Vagina (tissue), 2 donors: ENCODE data around the gene SLC17A9. TPM values are rescaled to one million over a fixed set of nuclear protein-coding genes. Genes with fewer than 3 reads are reported as not detected.

Experiments used
- DNase-seq, 2 donors: peaks; one replicate each; pipeline ENCODE4 v3.0.0-alpha.2; 2017; ENCODE audit errors: extremely low spot score in 2 of 2
- H3K27ac ChIP-seq: fragments of 200-600 bp; sonication (generic); one replicate; pipeline ENCODE4 v1.5.1; 2019
- H3K27me3 ChIP-seq: fragments of 200-600 bp; sonication (generic); one replicate; pipeline ENCODE4 v1.5.1; 2019
- H3K36me3 ChIP-seq, 2 donors: fragments of 200-600 bp; sonication (generic); one replicate each; pipeline ENCODE4 v1.5.1; 2017 to 2019
- H3K4me1 ChIP-seq: fragments of 200-600 bp; sonication (generic); one replicate; pipeline ENCODE4 v1.5.1; 2019
- H3K4me3 ChIP-seq, 2 donors: fragments of 200-600 bp; sonication (generic); 1 replicate in 1 of 2; 2 replicates in 1 of 2; pipeline ENCODE4 v1.5.1; 2016 to 2019
- H3K9me3 ChIP-seq: fragments of 200-600 bp; sonication (generic); one replicate; pipeline ENCODE4 v1.5.1; 2019
- POLR2A ChIP-seq, 2 donors: fragments of 450-650 bp; IDR thresholded peaks; one replicate each; pipeline ENCODE4 v1.6.1; 2017; ENCODE audit warnings: antibody characterized with exemption in 2 of 2, mild to moderate bottlenecking in 2 of 2, moderate library complexity in 2 of 2
- POLR2AphosphoS5 ChIP-seq, 2 donors: sonication (generic); formaldehyde crosslinking; IDR thresholded peaks; one replicate each; pipeline ENCODE4 v1.9.0; 2017; ENCODE audit warnings: antibody characterized with exemption in 2 of 2, mild to moderate bottlenecking in 2 of 2, low read depth in 1 of 2; ENCODE audit not compliant: insufficient read depth in 1 of 2
- intact Hi-C: fragments of 100-400 bp; cut with DNase I; formaldehyde crosslinking; loops from one replicate; pipeline ENCODE4 v1.15.1; 2023
- total RNA-seq: library from RNA; depleted of rRNA; stranded (reverse); fragments of >200 nt; gene quantifications from one replicate; pipeline ENCODE4 v1.2.3, GENCODE V29; 2016
- TF ChIP-seq, protein P1 (sequence below), 3 experiments: fragments of 450-650 bp in 2 of 3; fragments of 200-600 bp in 1 of 3; sonication (generic) in 1 of 3; IDR thresholded peaks; one replicate each; pipeline ENCODE4 v1.5.1; 2017 to 2019; ENCODE audit warnings: antibody characterized with exemption in 3 of 3, mild to moderate bottlenecking in 2 of 3, moderate library complexity in 2 of 3

The SLC17A9 gene
- total RNA-seq, 1 donor from 2014 or later = 2.5 TPM

DNA sequence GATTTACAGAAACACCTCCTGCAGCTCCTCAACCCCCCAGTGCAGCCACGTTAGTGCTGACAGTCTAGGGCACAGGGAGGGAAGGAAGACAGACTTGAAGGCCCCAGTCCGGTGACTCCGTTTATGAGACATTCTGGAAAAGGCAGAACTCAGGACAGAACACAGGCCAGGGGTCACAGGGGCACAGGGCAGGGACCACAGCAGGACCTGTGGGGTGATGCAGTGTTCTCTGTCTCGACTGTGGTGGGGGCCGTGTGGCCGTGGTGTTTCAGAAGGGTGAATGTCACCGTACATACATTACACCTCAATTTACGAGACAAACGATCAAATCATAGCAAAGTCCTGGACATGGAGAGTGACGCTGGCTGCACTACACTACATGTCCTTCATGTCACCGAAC is 43.0 kb downstream of the SLC17A9 start:
- no peak for TF ChIP-seq POLR2A (IDR thresholded peaks at IDR 0.05)
- TF ChIP-seq, protein P1, sequence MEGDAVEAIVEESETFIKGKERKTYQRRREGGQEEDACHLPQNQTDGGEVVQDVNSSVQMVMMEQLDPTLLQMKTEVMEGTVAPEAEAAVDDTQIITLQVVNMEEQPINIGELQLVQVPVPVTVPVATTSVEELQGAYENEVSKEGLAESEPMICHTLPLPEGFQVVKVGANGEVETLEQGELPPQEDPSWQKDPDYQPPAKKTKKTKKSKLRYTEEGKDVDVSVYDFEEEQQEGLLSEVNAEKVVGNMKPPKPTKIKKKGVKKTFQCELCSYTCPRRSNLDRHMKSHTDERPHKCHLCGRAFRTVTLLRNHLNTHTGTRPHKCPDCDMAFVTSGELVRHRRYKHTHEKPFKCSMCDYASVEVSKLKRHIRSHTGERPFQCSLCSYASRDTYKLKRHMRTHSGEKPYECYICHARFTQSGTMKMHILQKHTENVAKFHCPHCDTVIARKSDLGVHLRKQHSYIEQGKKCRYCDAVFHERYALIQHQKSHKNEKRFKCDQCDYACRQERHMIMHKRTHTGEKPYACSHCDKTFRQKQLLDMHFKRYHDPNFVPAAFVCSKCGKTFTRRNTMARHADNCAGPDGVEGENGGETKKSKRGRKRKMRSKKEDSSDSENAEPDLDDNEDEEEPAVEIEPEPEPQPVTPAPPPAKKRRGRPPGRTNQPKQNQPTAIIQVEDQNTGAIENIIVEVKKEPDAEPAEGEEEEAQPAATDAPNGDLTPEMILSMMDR (IDR thresholded peaks at IDR 0.05) = no peak
- TF ChIP-seq POLR2AphosphoS5 (IDR thresholded peaks at IDR 0.05; ENCODE audit: insufficient read depth in 1 of 2, low read depth in 1 of 2) = no peak
- Histone ChIP-seq H3K27me3 (no peaks in the 10 kb centered on the region), H3K4me1 (no peaks in the 10 kb centered on the region), H3K36me3 (no peaks in the 10 kb centered on the region), H3K27ac (no peak overlapping the region), H3K9me3 (no peaks in the 10 kb centered on the region), H3K4me3 (no peak overlapping the region)
- DNase-seq = no peak
- intact Hi-C loops = no loop called here

DNA sequence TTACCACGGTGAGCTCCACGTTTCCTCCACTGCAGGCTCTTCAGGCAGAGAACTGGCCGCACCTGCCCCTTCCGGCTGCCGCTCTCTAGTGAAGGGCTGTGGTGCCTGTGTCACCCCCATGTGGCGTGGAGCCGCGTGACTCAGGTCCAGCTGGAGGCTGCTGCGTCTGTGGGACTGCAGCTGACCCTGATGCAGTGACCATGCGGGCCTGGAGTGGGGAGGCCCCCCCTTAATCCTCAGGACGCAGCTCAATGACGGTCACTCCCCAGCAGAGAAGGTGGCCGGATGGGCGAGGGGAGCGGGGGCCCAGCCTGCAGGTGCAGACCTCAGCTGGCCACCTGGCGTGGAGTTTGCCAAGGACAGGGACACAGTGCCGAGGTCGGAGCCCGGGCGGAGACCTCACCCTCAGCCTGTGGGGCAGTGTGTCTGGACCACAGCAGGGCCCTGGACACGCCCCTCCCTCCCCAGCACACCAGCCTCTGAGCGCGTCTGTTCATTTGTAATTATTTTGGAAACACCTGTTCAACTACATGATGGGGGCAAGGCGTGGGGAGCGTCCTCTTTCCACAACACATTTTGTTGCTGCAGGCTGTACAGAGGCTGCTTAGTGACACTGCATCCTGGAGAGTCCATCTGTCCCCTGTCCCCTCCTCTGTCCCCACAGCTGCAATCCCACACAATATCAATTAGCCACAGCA is 43.5 kb downstream of the SLC17A9 start:
- intact Hi-C loops = no loop called here
- DNase-seq = no peak
- Histone ChIP-seq H3K36me3 (no peaks in the 10 kb centered on the region), H3K9me3 (no peaks in the 10 kb centered on the region), H3K4me3 (no peak overlapping the region), H3K27ac (no peak overlapping the region), H3K27me3 (no peaks in the 10 kb centered on the region), H3K4me1 (no peaks in the 10 kb centered on the region)
- TF ChIP-seq POLR2A (IDR thresholded peaks at IDR 0.05) (no peak), POLR2AphosphoS5 (IDR thresholded peaks at IDR 0.05; ENCODE audit: insufficient read depth in 1 of 2, low read depth in 1 of 2) (no peak)
- TF ChIP-seq, protein P1 (IDR thresholded peaks at IDR 0.05) = no peak

DNA sequence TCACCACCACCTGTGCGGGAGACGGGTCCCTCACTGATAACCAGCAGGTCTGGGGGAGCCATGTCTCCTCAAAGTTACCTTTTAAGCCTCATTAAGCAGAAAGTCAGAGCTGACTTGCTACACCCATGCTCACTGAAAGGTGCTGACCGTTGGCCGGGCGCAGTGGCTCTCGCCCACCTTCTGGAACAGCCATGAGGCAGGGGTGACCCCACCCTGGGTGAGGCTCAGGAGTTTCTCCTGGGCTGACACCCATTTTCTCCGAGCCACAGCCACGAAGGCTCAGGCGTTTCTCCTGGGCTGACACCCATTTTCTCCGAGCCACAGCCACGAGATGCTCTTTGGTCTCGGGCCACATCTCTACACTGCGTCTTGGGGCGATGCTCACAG is 44.1 kb downstream of the SLC17A9 start:
- Histone ChIP-seq H3K4me3 (no peak overlapping the region), H3K27me3 (no peaks in the 10 kb centered on the region), H3K4me1 (no peaks in the 10 kb centered on the region), H3K9me3 (no peaks in the 10 kb centered on the region), H3K36me3 (no peaks in the 10 kb centered on the region), H3K27ac (no peak overlapping the region)
- TF ChIP-seq POLR2AphosphoS5 (IDR thresholded peaks at IDR 0.05; ENCODE audit: insufficient read depth in 1 of 2, low read depth in 1 of 2) (no peak), POLR2A (IDR thresholded peaks at IDR 0.05) (no peak)
- TF ChIP-seq, protein P1 (IDR thresholded peaks at IDR 0.05) = no peak
- no peak for DNase-seq
- intact Hi-C loops = no loop called here

DNA sequence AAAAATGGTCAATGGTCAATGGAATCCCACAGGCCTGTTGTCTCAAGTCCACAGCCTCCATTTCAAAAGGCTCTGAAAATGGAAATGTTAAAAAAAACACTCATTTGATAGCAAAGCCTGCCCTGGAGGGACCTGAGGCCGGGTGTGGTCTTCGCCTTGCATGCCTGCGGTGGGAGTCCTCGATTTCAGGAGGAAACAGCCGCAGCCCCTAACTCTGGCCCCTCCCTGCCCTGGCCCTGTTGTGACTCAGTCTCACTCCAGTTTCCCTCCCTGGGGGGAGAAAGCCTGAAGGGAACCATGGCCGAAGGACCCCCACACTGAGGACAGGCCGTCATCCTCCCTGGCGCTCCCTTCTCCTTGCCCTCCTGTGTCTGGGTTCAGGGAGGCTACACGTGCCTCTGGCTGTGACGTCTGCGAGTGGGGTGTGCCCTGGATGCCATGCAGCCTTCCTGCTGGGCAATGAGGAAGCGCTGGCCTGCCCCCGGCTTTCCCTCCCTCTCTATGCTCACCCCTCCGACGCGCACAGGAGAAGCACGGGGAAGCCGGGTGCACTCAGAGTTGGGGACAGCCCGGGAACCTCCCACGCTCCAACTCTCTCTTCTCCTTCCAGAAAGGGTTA is 45.0 kb downstream of the SLC17A9 start:
- no peaks in the 10 kb centered on the region for H3K27me3 ChIP-seq
- H3K9me3 ChIP-seq = no peaks in the 10 kb centered on the region
- no peak overlapping the region for H3K4me3 ChIP-seq
- H3K36me3 ChIP-seq = no peaks in the 10 kb centered on the region
- no peak for DNase-seq
- TF ChIP-seq POLR2AphosphoS5 (IDR thresholded peaks at IDR 0.05; ENCODE audit: insufficient read depth in 1 of 2, low read depth in 1 of 2) = no peak
- intact Hi-C loops = no loop called here
- H3K27ac ChIP-seq = no peak overlapping the region
- H3K4me1 ChIP-seq = no peaks in the 10 kb centered on the region

DNA sequence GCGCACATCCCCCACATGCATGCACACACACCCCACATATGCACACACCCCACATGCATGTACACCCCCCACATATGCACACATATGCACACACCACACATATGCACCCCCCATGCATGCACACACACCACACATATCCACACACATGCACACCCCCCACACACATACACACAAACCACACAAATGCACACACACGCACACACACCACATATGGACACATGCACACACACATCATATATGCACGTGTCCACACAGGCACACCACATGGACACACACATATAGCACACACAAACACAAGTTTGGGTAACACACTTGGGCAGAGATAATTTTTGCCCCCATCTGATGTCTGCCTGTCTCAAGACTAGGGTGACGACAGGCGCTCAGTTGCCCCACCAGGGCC is 45.9 kb downstream of the SLC17A9 start:
- no peak for DNase-seq
- no peaks in the 10 kb centered on the region for H3K4me1 ChIP-seq
- intact Hi-C loops = no loop called here

More for the DNA sequence above, 45.9 kb downstream of the SLC17A9 start:
- Histone ChIP-seq H3K27me3 (no peaks in the 10 kb centered on the region), H3K36me3 (no peaks in the 10 kb centered on the region), H3K9me3 (no peaks in the 10 kb centered on the region), H3K27ac (no peak overlapping the region), H3K4me3 (no peak overlapping the region)
- TF ChIP-seq, protein P1 (IDR thresholded peaks at IDR 0.05) = no peak
- no peak for TF ChIP-seq POLR2A (IDR thresholded peaks at IDR 0.05)
- TF ChIP-seq POLR2AphosphoS5 (IDR thresholded peaks at IDR 0.05; ENCODE audit: insufficient read depth in 1 of 2, low read depth in 1 of 2) = no peak
